KMS-11 (cell line): Measurements from ENCODE around the gene GRK5.

Source experiments
- H2AFZ ChIP-seq: fragments of 200-600 bp; sonication (generic); 2 replicates; pipeline ENCODE4 v1.6.1; 2016; ENCODE audit warnings: antibody characterized with exemption, mixed run types, low read depth
- H3K27ac ChIP-seq: fragments of 200-600 bp; sonication (generic); 2 replicates; pipeline ENCODE4 v1.6.1; 2016; ENCODE audit warnings: mild to moderate bottlenecking, mixed run types
- H3K27me3 ChIP-seq: fragments of 200-600 bp; sonication (generic); 2 replicates; pipeline ENCODE4 v1.6.1; 2017; ENCODE audit warnings: mild to moderate bottlenecking, low read depth, mixed run types, moderate library complexity; ENCODE audit not compliant: insufficient read depth
- H3K36me3 ChIP-seq: fragments of 200-600 bp; sonication (generic); 2 replicates; pipeline ENCODE4 v1.6.1; 2017; ENCODE audit warnings: mild to moderate bottlenecking, mixed run types; ENCODE audit not compliant: insufficient read depth
- H3K4me1 ChIP-seq: fragments of 200-600 bp; sonication (generic); 2 replicates; pipeline ENCODE4 v1.6.1; 2016; ENCODE audit warnings: mild to moderate bottlenecking, low read depth, mixed run types; ENCODE audit not compliant: poor library complexity, severe bottlenecking
- H3K4me2 ChIP-seq: fragments of 200-600 bp; sonication (generic); 2 replicates; pipeline ENCODE4 v1.7.0; 2016; ENCODE audit warnings: mild to moderate bottlenecking, mixed run types
- H3K4me3 ChIP-seq: fragments of 200-600 bp; sonication (generic); IDR thresholded peaks from 2 replicates; pipeline ENCODE4 v1.6.1; 2017; ENCODE audit warnings: low read depth, low read length, mixed read lengths; ENCODE audit not compliant: insufficient read depth
- H3K79me2 ChIP-seq: fragments of 200-600 bp; sonication (generic); 2 replicates; pipeline ENCODE4 v1.6.1; 2016; ENCODE audit warnings: low read depth, mixed run types; ENCODE audit not compliant: insufficient read depth
- H3K9ac ChIP-seq: fragments of 200-600 bp; sonication (generic); 2 replicates; pipeline ENCODE4 v1.6.1; 2016; ENCODE audit warnings: mild to moderate bottlenecking, mixed run types
- H4K20me1 ChIP-seq: fragments of 200-600 bp; sonication (generic); 2 replicates; pipeline ENCODE4 v1.6.1; 2016; ENCODE audit warnings: mild to moderate bottlenecking, mixed run types; ENCODE audit not compliant: insufficient read depth
- TF ChIP-seq, protein P1 (sequence below): fragments of 200-600 bp; sonication (generic); conservative IDR thresholded peaks from 2 replicates; pipeline ENCODE4 v1.6.1; 2017; ENCODE audit warnings: low read depth, mild to moderate bottlenecking, antibody characterized with exemption, low read length, moderate library complexity, mixed read lengths

The GRK5 gene

DNA sequence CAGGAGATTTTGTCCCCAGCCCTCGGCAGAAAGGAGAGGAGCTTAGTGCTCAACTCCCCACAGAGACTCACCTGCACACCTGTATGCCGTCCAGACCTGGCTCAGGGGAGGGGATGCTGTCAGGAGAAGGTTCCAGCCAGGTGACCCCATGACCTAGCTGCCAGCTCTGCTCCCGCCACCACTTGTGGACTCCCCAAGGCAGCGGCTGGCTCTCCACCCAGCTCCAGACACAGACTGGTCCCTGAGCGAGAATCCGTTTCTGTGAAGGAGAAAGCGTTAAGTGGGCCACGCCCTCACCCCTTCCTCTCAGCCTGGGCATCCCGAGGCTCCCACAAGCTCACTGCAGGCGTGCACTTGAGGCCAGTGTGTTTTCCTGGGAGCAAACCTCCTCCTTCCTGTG lies 258.7 kb downstream of the GRK5 start:
- Histone ChIP-seq H2AFZ (no peak overlapping the region), H3K4me2 (no peak overlapping the region)
- TF ChIP-seq, protein P1, sequence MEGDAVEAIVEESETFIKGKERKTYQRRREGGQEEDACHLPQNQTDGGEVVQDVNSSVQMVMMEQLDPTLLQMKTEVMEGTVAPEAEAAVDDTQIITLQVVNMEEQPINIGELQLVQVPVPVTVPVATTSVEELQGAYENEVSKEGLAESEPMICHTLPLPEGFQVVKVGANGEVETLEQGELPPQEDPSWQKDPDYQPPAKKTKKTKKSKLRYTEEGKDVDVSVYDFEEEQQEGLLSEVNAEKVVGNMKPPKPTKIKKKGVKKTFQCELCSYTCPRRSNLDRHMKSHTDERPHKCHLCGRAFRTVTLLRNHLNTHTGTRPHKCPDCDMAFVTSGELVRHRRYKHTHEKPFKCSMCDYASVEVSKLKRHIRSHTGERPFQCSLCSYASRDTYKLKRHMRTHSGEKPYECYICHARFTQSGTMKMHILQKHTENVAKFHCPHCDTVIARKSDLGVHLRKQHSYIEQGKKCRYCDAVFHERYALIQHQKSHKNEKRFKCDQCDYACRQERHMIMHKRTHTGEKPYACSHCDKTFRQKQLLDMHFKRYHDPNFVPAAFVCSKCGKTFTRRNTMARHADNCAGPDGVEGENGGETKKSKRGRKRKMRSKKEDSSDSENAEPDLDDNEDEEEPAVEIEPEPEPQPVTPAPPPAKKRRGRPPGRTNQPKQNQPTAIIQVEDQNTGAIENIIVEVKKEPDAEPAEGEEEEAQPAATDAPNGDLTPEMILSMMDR, result no peak

GRCh38 chr10:119466655-119467054 lies 259.3 kb downstream of the GRK5 start:
- Histone ChIP-seq H3K9ac (no peak overlapping the region), H3K36me3 (no peaks in the 10 kb centered on the region), H4K20me1 (no peaks in the 10 kb centered on the region), H3K27ac (no peak overlapping the region), H3K79me2 (no peaks in the 10 kb centered on the region), H3K4me1 (no peaks in the 10 kb centered on the region), H3K27me3 (no peaks in the 10 kb centered on the region), H2AFZ (no peak overlapping the region), H3K4me3 (no peak overlapping the region), H3K4me2 (no peak overlapping the region)
- TF ChIP-seq, protein P1, result no peak

More for the DNA sequence above, 258.7 kb downstream of the GRK5 start:
- no peaks in the 10 kb centered on the region for H3K27me3 ChIP-seq
- no peak overlapping the region for H3K27ac ChIP-seq
- no peak overlapping the region for H3K4me3 ChIP-seq
- no peaks in the 10 kb centered on the region for H3K4me1 ChIP-seq
- no peaks in the 10 kb centered on the region for H3K79me2 ChIP-seq
- H3K9ac ChIP-seq, result no peak overlapping the region
- H4K20me1 ChIP-seq, result no peaks in the 10 kb centered on the region
- H3K36me3 ChIP-seq, result no peaks in the 10 kb centered on the region

- H3K4me2 ChIP-seq, result no peak overlapping the region
- no peak overlapping the region for H2AFZ ChIP-seq
These were observed 261.4 kb downstream of the GRK5 start for GRCh38 chr10:119468542-119469324.

GRCh38 chr10:119469325-119469707 lies 261.9 kb downstream of the GRK5 start:
- H3K9ac ChIP-seq, result no peak overlapping the region
- no peaks in the 10 kb centered on the region for H3K36me3 ChIP-seq
- no peak overlapping the region for H3K4me3 ChIP-seq
- no peak overlapping the region for H3K27ac ChIP-seq
- H4K20me1 ChIP-seq, result no peaks in the 10 kb centered on the region
- H3K4me2 ChIP-seq, result no peak overlapping the region
- TF ChIP-seq, protein P1, result no peak
- no peaks in the 10 kb centered on the region for H3K79me2 ChIP-seq
- H3K27me3 ChIP-seq, result no peaks in the 10 kb centered on the region
- no peaks in the 10 kb centered on the region for H3K4me1 ChIP-seq
- H2AFZ ChIP-seq, result no peak overlapping the region

More at GRCh38 chr10:119468542-119469324, 261.4 kb downstream of the GRK5 start:
- H3K79me2 ChIP-seq, result no peaks in the 10 kb centered on the region
- H3K9ac ChIP-seq, result no peak overlapping the region
- H3K4me1 ChIP-seq, result no peaks in the 10 kb centered on the region
- H3K27me3 ChIP-seq, result no peaks in the 10 kb centered on the region
- H3K4me3 ChIP-seq, result no peak overlapping the region
- no peaks in the 10 kb centered on the region for H4K20me1 ChIP-seq
- H3K36me3 ChIP-seq, result no peaks in the 10 kb centered on the region
- TF ChIP-seq, protein P1, result no peak
- no peak overlapping the region for H3K27ac ChIP-seq
